ENCODE data around the gene CCDC6. TPM values are rescaled to one million over a fixed set of nuclear protein-coding genes. Genes with fewer than 3 reads are reported as not detected.
"Not testable (repeated sequence)": the region's sequence is repeated elsewhere in the genome, so short reads cannot be mapped to it uniquely, and the experiment has no call there.

CCDC6 gene
- polyA plus RNA-seq (2013), result 41.2 TPM

GRCh38 chr10:59906417-59907202, at the start of gene CCDC6:
TSS of gene CCDC6 (minus strand) at chr10:59906556. CDS start at chr10:59906424, 132 bp downstream.
- WGBS (ENCODE audit: insufficient coverage), result under 1% methylated on average over 44 of the region's 64 CpGs
- DNase-seq, result peak; percentile 95 to 97 (median 95)
- POLR2A ChIA-PET, result interaction anchor here (0.6 to 2.2 kb wide), 5 partner anchors 15 to 102 kb away, joined by 4 to 12 read pairs (median 5); no protein-coding TSS in a partner anchor
- Histone ChIP-seq H3K9me3 (ENCODE audit: control extremely low read depth in 1 of 5, control insufficient read depth in 4 of 5, insufficient read depth in 2 of 5, low read depth in 1 of 5, low read length in 4 of 5) (no peaks in the 10 kb centered on the region), H3K4me3 (ENCODE audit: control insufficient read depth in 1 of 7, extremely low read depth in 1 of 7, insufficient read depth in 4 of 7, low read depth in 2 of 7, low read length in 6 of 7) (peak within 1 kb of the TSS; percentile 75 to 100 (median 98)), H3K27me3 (replicated peaks in 2 of 5; ENCODE audit: control insufficient read depth in 4 of 5, insufficient read depth in 5 of 5, low read length in 4 of 5) (no peaks in the 10 kb centered on the region), H3K4me1 (ENCODE audit: control extremely low read depth in 1 of 4, control insufficient read depth in 4 of 4, insufficient read depth in 4 of 4, low read length in 3 of 4) (peaks cover 29 to 48% (median 40%) of the 10 kb centered on the region in 4 experiments), H3K36me3 (ENCODE audit: control insufficient read depth in 4 of 4, insufficient read depth in 4 of 4, low read length in 3 of 4) (peaks cover 0 to 8% (median 0%) of the 10 kb centered on the region in 4 experiments), H3K27ac (ENCODE audit: insufficient read depth in 1 of 2, low read depth in 1 of 2, low read length in 2 of 2, poor library complexity in 1 of 2, severe bottlenecking in 2 of 2) (peak within 1 kb of the TSS; percentile 76 to 87)
- CTCF ChIA-PET, result interaction anchor here (0.6 to 5.3 kb wide), 26 partner anchors 8 to 283 kb away, joined by 3 to 63 read pairs (median 5); no protein-coding TSS in a partner anchor

GRCh38 chr10:59954296-59954695, 47.9 kb upstream of the CCDC6 start:
- Histone ChIP-seq H3K27me3 (replicated peaks in 2 of 5; ENCODE audit: control insufficient read depth in 4 of 5, insufficient read depth in 5 of 5, low read length in 4 of 5) (no peaks in the 10 kb centered on the region), H3K4me3 (ENCODE audit: control insufficient read depth in 1 of 7, extremely low read depth in 1 of 7, insufficient read depth in 4 of 7, low read depth in 2 of 7, low read length in 6 of 7) (no peak overlapping the region), H3K27ac (ENCODE audit: insufficient read depth in 1 of 2, low read depth in 1 of 2, low read length in 2 of 2, poor library complexity in 1 of 2, severe bottlenecking in 2 of 2) (no peak overlapping the region), H3K4me1 (ENCODE audit: control extremely low read depth in 1 of 4, control insufficient read depth in 4 of 4, insufficient read depth in 4 of 4, low read length in 3 of 4) (no peaks in the 10 kb centered on the region), H3K36me3 (ENCODE audit: control insufficient read depth in 4 of 4, insufficient read depth in 4 of 4, low read length in 3 of 4) (no peaks in the 10 kb centered on the region), H3K9me3 (ENCODE audit: control extremely low read depth in 1 of 5, control insufficient read depth in 4 of 5, insufficient read depth in 2 of 5, low read depth in 1 of 5, low read length in 4 of 5) (peaks cover 0 to 1% (median 0%) of the 10 kb centered on the region in 5 experiments)
- CTCF ChIA-PET, result interaction anchor here (0.9 to 1.2 kb wide), 2 partner anchors 27 to 308 kb away, joined by 3 read pairs; no protein-coding TSS in a partner anchor
- no peak for DNase-seq
- POLR2A ChIA-PET, result no interaction called here
- no CpG with 5 or more reads among the region's 3 CpGs for WGBS (ENCODE audit: insufficient coverage)

GRCh38 chr10:59953711-59954110, 47.4 kb upstream of the CCDC6 start:
- H3K4me3 ChIP-seq (ENCODE audit: control insufficient read depth in 1 of 7, extremely low read depth in 1 of 7, insufficient read depth in 4 of 7, low read depth in 2 of 7, low read length in 6 of 7); H3K27me3 ChIP-seq (replicated peaks in 2 of 5; ENCODE audit: control insufficient read depth in 4 of 5, insufficient read depth in 5 of 5, low read length in 4 of 5); POLR2A ChIA-PET; H3K36me3 ChIP-seq (ENCODE audit: control insufficient read depth in 4 of 4, insufficient read depth in 4 of 4, low read length in 3 of 4); H3K27ac ChIP-seq (ENCODE audit: insufficient read depth in 1 of 2, low read depth in 1 of 2, low read length in 2 of 2, poor library complexity in 1 of 2, severe bottlenecking in 2 of 2); H3K9me3 ChIP-seq (ENCODE audit: control extremely low read depth in 1 of 5, control insufficient read depth in 4 of 5, insufficient read depth in 2 of 5, low read depth in 1 of 5, low read length in 4 of 5); DNase-seq; H3K4me1 ChIP-seq (ENCODE audit: control extremely low read depth in 1 of 4, control insufficient read depth in 4 of 4, insufficient read depth in 4 of 4, low read length in 3 of 4): not testable (repeated sequence)
- WGBS (ENCODE audit: insufficient coverage), result 100% methylated on average over 1 of the region's 2 CpGs
- CTCF ChIA-PET, result interaction anchor here (0.9 to 1.2 kb wide), 2 partner anchors 27 to 308 kb away, joined by 3 read pairs; no protein-coding TSS in a partner anchor

GRCh38 chr10:59950105-59950504, 43.7 kb upstream of the CCDC6 start:
- no peaks in the 10 kb centered on the region for H3K27me3 ChIP-seq (replicated peaks in 2 of 5; ENCODE audit: control insufficient read depth in 4 of 5, insufficient read depth in 5 of 5, low read length in 4 of 5)
- WGBS (ENCODE audit: insufficient coverage), result 100% methylated on average over 1 of the region's 2 CpGs
- no peak overlapping the region for H3K27ac ChIP-seq (ENCODE audit: insufficient read depth in 1 of 2, low read depth in 1 of 2, low read length in 2 of 2, poor library complexity in 1 of 2, severe bottlenecking in 2 of 2)
- no peaks in the 10 kb centered on the region for H3K36me3 ChIP-seq (ENCODE audit: control insufficient read depth in 4 of 4, insufficient read depth in 4 of 4, low read length in 3 of 4)
- no peaks in the 10 kb centered on the region for H3K9me3 ChIP-seq (ENCODE audit: control extremely low read depth in 1 of 5, control insufficient read depth in 4 of 5, insufficient read depth in 2 of 5, low read depth in 1 of 5, low read length in 4 of 5)
- POLR2A ChIA-PET, result no interaction called here
- no peak overlapping the region for H3K4me3 ChIP-seq (ENCODE audit: control insufficient read depth in 1 of 7, extremely low read depth in 1 of 7, insufficient read depth in 4 of 7, low read depth in 2 of 7, low read length in 6 of 7)
- no peaks in the 10 kb centered on the region for H3K4me1 ChIP-seq (ENCODE audit: control extremely low read depth in 1 of 4, control insufficient read depth in 4 of 4, insufficient read depth in 4 of 4, low read length in 3 of 4)
- DNase-seq, result no peak
- CTCF ChIA-PET, result interaction anchor here (1.5 kb wide), 1 partner anchor 17 kb away, joined by 3 read pairs; no protein-coding TSS in a partner anchor

- DNase-seq, result no peak
- ChIA-PET CTCF (no interaction called here), POLR2A (no interaction called here)
- Histone ChIP-seq H3K36me3 (ENCODE audit: control insufficient read depth in 4 of 4, insufficient read depth in 4 of 4, low read length in 3 of 4) (no peaks in the 10 kb centered on the region), H3K9me3 (ENCODE audit: control extremely low read depth in 1 of 5, control insufficient read depth in 4 of 5, insufficient read depth in 2 of 5, low read depth in 1 of 5, low read length in 4 of 5) (no peaks in the 10 kb centered on the region), H3K4me1 (ENCODE audit: control extremely low read depth in 1 of 4, control insufficient read depth in 4 of 4, insufficient read depth in 4 of 4, low read length in 3 of 4) (no peaks in the 10 kb centered on the region), H3K4me3 (ENCODE audit: control insufficient read depth in 1 of 7, extremely low read depth in 1 of 7, insufficient read depth in 4 of 7, low read depth in 2 of 7, low read length in 6 of 7) (no peak overlapping the region), H3K27me3 (replicated peaks in 2 of 5; ENCODE audit: control insufficient read depth in 4 of 5, insufficient read depth in 5 of 5, low read length in 4 of 5) (no peaks in the 10 kb centered on the region), H3K27ac (ENCODE audit: insufficient read depth in 1 of 2, low read depth in 1 of 2, low read length in 2 of 2, poor library complexity in 1 of 2, severe bottlenecking in 2 of 2) (no peak overlapping the region)
- no CpG with 5 or more reads among the region's 1 CpG for WGBS (ENCODE audit: insufficient coverage)
Measured at GRCh38 chr10:59949608-59950007, 43.3 kb upstream of the CCDC6 start.

- Histone ChIP-seq H3K36me3 (ENCODE audit: control insufficient read depth in 4 of 4, insufficient read depth in 4 of 4, low read length in 3 of 4) (no peaks in the 10 kb centered on the region), H3K9me3 (ENCODE audit: control extremely low read depth in 1 of 5, control insufficient read depth in 4 of 5, insufficient read depth in 2 of 5, low read depth in 1 of 5, low read length in 4 of 5) (no peaks in the 10 kb centered on the region), H3K27me3 (replicated peaks in 2 of 5; ENCODE audit: control insufficient read depth in 4 of 5, insufficient read depth in 5 of 5, low read length in 4 of 5) (no peaks in the 10 kb centered on the region), H3K4me1 (ENCODE audit: control extremely low read depth in 1 of 4, control insufficient read depth in 4 of 4, insufficient read depth in 4 of 4, low read length in 3 of 4) (no peaks in the 10 kb centered on the region), H3K4me3 (ENCODE audit: control insufficient read depth in 1 of 7, extremely low read depth in 1 of 7, insufficient read depth in 4 of 7, low read depth in 2 of 7, low read length in 6 of 7) (no peak overlapping the region), H3K27ac (ENCODE audit: insufficient read depth in 1 of 2, low read depth in 1 of 2, low read length in 2 of 2, poor library complexity in 1 of 2, severe bottlenecking in 2 of 2) (no peak overlapping the region)
- no CpG with 5 or more reads among the region's 2 CpGs for WGBS (ENCODE audit: insufficient coverage)
- CTCF ChIA-PET, result no interaction called here
- POLR2A ChIA-PET, result no interaction called here
- no peak for DNase-seq
Measured at GRCh38 chr10:59945991-59946390, 39.6 kb upstream of the CCDC6 start.

- POLR2A ChIA-PET, result no interaction called here
- Histone ChIP-seq H3K4me3 (ENCODE audit: control insufficient read depth in 1 of 7, extremely low read depth in 1 of 7, insufficient read depth in 4 of 7, low read depth in 2 of 7, low read length in 6 of 7) (no peak overlapping the region), H3K27ac (ENCODE audit: insufficient read depth in 1 of 2, low read depth in 1 of 2, low read length in 2 of 2, poor library complexity in 1 of 2, severe bottlenecking in 2 of 2) (no peak overlapping the region), H3K9me3 (ENCODE audit: control extremely low read depth in 1 of 5, control insufficient read depth in 4 of 5, insufficient read depth in 2 of 5, low read depth in 1 of 5, low read length in 4 of 5) (no peaks in the 10 kb centered on the region), H3K27me3 (replicated peaks in 2 of 5; ENCODE audit: control insufficient read depth in 4 of 5, insufficient read depth in 5 of 5, low read length in 4 of 5) (no peaks in the 10 kb centered on the region), H3K4me1 (ENCODE audit: control extremely low read depth in 1 of 4, control insufficient read depth in 4 of 4, insufficient read depth in 4 of 4, low read length in 3 of 4) (no peaks in the 10 kb centered on the region), H3K36me3 (ENCODE audit: control insufficient read depth in 4 of 4, insufficient read depth in 4 of 4, low read length in 3 of 4) (no peaks in the 10 kb centered on the region)
- 99% methylated on average over 5 of the region's 5 CpGs for WGBS (ENCODE audit: insufficient coverage)
- no peak for DNase-seq
- CTCF ChIA-PET, result no interaction called here
Measured at GRCh38 chr10:59945590-59945989, 39.2 kb upstream of the CCDC6 start.
